ENCODE data around the gene KIF3A. TPM values are rescaled to one million over a fixed set of nuclear protein-coding genes. Genes with fewer than 3 reads are reported as not detected.

Gene KIF3A
- total and polyA plus RNA-seq, 12 donors: 4.1 to 42.0 (median 10.6) TPM

DNA sequence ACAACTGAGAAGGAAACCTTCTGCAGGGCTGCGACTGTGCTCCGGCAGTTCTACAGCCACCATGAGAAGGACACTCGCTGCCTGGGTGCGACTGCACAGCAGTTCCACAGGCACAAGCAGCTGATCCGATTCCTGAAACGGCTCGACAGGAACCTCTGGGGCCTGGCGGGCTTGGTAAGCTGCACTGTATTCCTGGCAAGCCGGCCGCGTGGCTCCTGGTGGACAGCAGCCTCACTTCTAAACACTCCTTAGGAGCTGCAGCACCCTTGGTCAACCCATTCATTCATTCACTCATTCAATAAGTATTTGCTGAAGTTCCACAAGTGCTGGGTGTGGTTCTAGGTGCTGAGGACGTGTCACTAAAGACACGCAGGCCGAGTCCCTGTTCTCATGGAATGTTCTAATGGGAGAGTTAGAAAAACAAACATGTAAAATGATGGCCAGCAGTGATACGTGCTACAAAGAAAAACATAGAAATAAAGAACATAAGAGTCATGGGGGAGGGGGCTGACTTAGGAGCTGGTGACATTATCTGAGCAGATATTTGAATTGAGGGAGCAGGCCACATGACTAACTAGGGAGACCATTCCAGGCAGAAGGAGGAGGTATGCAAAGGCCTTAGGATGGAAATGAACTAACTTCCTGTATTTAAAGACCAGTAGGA is 57.5 kb downstream of the KIF3A start:
- H3K4me1 ChIP-seq (replicated peaks in 1 of 2): peaks cover 0 to 6% of the 10 kb centered on the region in 2 donors
- no peaks in the 10 kb centered on the region for H3K36me3 ChIP-seq (replicated peaks in 1 of 2)
- H3K4me3 ChIP-seq: no peak overlapping the region
- no peaks in the 10 kb centered on the region for H3K27me3 ChIP-seq
- peak in 1 of 7 donors; percentile 27 for DNase-seq
- no peak overlapping the region for H3K27ac ChIP-seq
- no peaks in the 10 kb centered on the region for H3K9me3 ChIP-seq (replicated peaks in 1 of 3)
- TF ChIP-seq CTCF (IDR thresholded peaks at IDR 0.05) (no peak), POLR2A (IDR thresholded peaks at IDR 0.05) (no peak)
- intact Hi-C loops (cut with DNase I): no loop called here
- 96 to 97% (median 96%) methylated on average over 11 to 15 of the region's 15 CpGs for WGBS, 4 donors

DNA sequence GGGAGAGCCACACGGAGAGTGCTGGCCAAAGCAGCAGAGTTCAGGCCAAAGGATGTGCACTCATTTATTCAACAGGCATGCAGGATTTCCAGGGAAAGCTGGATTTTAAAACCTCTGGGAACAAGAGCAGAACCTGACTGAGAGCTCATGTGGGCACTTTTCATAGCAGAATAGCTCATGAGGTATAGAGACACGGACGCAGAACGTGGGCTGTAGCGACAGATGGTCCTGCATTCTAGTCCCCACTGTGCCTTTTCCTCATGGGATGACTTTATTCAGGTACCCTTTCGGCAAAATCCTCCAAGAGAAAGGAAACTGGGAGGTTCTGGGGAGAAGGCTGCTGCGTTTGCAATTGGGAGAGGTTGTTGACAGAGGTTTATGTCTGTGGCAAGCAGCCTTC is 58.2 kb downstream of the KIF3A start:
- intact Hi-C loops (cut with DNase I): no loop called here
- Histone ChIP-seq H3K4me1 (replicated peaks in 1 of 2) (peaks cover 0 to 6% of the 10 kb centered on the region in 2 donors), H3K27ac (no peak overlapping the region), H3K36me3 (replicated peaks in 1 of 2) (no peaks in the 10 kb centered on the region), H3K9me3 (replicated peaks in 1 of 3) (no peaks in the 10 kb centered on the region), H3K27me3 (no peaks in the 10 kb centered on the region), H3K4me3 (no peak overlapping the region)
- TF ChIP-seq CTCF (IDR thresholded peaks at IDR 0.05): no peak
- no peak for TF ChIP-seq POLR2A (IDR thresholded peaks at IDR 0.05)
- peak in 1 of 7 donors; percentile 18 for DNase-seq
- WGBS, 4 donors: 93 to 98% (median 97%) methylated on average over 7 of the region's 7 CpGs

DNA sequence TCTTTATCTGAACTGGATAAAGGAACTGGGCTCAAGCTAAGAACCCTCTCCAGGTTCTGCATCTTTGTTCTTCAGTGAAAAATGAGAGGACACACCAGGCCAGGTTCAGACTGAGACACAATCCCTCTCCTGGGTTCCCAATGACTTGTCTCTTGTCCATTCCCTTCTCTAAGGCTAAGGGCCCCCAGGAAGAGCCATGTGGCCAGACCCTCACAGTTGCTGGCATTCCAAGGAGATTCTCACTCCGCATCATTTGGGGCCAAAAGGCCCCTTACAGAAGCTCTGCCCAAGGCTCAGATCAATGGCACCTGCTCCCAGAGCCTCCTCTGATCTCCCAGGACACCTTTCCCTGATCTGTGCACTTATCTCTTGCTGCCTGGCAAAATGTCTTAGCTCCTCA is 58.6 kb downstream of the KIF3A start:
- Histone ChIP-seq H3K27ac (no peak overlapping the region), H3K36me3 (replicated peaks in 1 of 2) (no peaks in the 10 kb centered on the region), H3K27me3 (no peaks in the 10 kb centered on the region), H3K4me1 (replicated peaks in 1 of 2) (peaks cover 0 to 6% of the 10 kb centered on the region in 2 donors), H3K9me3 (replicated peaks in 1 of 3) (no peaks in the 10 kb centered on the region), H3K4me3 (no peak overlapping the region)
- 90 to 100% (median 95%) methylated on average over 1 of the region's 1 CpG for WGBS, 4 donors
- TF ChIP-seq POLR2A (IDR thresholded peaks at IDR 0.05) (no peak), CTCF (IDR thresholded peaks at IDR 0.05) (no peak)
- DNase-seq: peak in 1 of 7 donors; percentile 17
- intact Hi-C loops (cut with DNase I): no loop called here

DNA sequence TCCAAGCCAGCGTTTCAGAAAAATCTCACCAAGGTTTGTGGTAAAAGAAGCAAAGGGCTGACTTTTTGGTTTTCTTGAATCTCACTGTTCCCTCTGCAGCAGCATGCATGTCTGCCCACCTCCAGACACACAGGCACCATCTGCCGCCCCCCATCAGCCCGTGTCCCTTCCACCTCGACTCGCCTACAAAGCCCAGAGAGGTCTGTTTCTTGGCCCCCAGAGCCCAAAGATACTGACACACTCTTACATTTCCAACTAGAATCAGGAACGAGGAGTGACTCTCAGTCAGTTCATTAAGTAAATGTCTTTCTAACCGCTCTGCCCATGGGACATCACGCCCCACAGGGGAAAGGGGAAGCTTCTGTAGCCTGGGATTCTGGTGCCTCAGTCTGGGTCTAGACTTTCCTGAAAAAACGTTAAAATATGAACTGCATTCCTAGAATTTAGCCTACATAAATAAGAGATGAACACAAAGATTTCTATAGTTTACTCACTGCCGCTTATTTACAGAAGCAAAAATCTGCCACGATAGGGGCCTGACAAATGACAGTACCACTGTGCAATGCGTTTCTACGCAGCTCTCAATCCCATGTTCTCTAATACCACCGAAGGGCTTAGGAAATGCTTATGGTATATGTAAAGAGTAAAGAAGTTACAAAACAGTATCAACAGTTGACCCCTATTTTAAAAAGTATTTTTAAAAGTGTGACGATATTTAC is 59.5 kb downstream of the KIF3A start:
- peaks cover 0 to 6% of the 10 kb centered on the region in 2 donors for H3K4me1 ChIP-seq (replicated peaks in 1 of 2)

More for the DNA sequence above, 59.5 kb downstream of the KIF3A start:
- H3K27ac ChIP-seq: no peak overlapping the region
- no peak overlapping the region for H3K4me3 ChIP-seq
- no peaks in the 10 kb centered on the region for H3K27me3 ChIP-seq
- no peaks in the 10 kb centered on the region for H3K9me3 ChIP-seq (replicated peaks in 1 of 3)
- H3K36me3 ChIP-seq (replicated peaks in 1 of 2): no peaks in the 10 kb centered on the region
- DNase-seq: peak in 1 of 7 donors; percentile 31
- intact Hi-C loops (cut with DNase I): no loop called here
- 88 to 91% (median 90%) methylated on average over 15 of the region's 15 CpGs for WGBS, 4 donors
- TF ChIP-seq POLR2A (IDR thresholded peaks at IDR 0.05) (no peak), CTCF (IDR thresholded peaks at IDR 0.05) (no peak)
